Body of pancreas (tissue), 4 donors: ENCODE measurements around the gene RARB.

Source experiments
- CTCF ChIP-seq, 7 experiments: fragments of 450-650 bp in 4 of 7; fragments of 200-600 bp in 3 of 7; sonication (generic) in 3 of 7; IDR thresholded peaks; one replicate each; pipeline ENCODE4 v1.5.1; 2016 to 2019; ENCODE audit warnings: antibody characterized with exemption in 7 of 7
- POLR2A ChIP-seq, 3 donors: fragments of 450-650 bp; IDR thresholded peaks; one replicate each; pipeline ENCODE4 v1.6.1; 2016; ENCODE audit warnings: antibody characterized with exemption in 3 of 3, mild to moderate bottlenecking in 2 of 3

- no peak for TF ChIP-seq CTCF (IDR thresholded peaks at IDR 0.05)
- TF ChIP-seq POLR2A (IDR thresholded peaks at IDR 0.05) = no peak
Measured at GRCh38 chr3:25429361-25430286, 1.6 kb downstream of the RARB start.
